ENCODE results near the gene TGM2. TPM values are rescaled to one million over a fixed set of nuclear protein-coding genes. Genes with fewer than 3 reads are reported as not detected.

The TGM2 gene
- total RNA-seq, 1 donor from 2014 or later, result 529 TPM

DNA sequence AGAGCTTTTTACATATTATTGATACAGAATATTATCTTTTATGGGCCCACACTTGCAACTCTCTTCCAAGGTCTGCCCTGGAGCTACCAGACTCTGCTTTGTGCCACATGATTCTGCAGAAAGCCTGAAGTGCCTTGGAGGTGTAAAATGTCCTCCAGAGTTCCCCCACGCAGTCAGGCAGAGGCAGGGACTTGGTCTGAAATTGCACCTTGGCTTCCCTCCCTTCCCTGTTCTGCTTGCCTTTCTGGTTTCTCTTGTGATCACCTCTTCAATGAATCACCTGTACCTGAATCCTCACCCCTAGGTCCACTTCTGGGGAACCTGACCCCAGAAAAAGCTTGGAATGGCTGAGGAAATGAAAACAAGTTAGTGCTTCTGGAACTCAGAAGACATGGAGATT, 43.0 kb upstream of the TGM2 start:
- Histone ChIP-seq H3K27ac (peak overlapping the region in 1 of 2 donors; percentile 26), H3K4me1 (peaks cover 18 to 24% of the 10 kb centered on the region in 2 donors), H3K27me3 (no peaks in the 10 kb centered on the region), H3K36me3 (no peaks in the 10 kb centered on the region), H3K4me3 (no peak overlapping the region), H3K9me3 (no peaks in the 10 kb centered on the region)
- peak in 1 of 2 donors; percentile 43 for DNase-seq (ENCODE audit: low spot score in 2 of 2)
- intact Hi-C loops (cut with DNase I), result no loop called here
- TF ChIP-seq, protein P1, sequence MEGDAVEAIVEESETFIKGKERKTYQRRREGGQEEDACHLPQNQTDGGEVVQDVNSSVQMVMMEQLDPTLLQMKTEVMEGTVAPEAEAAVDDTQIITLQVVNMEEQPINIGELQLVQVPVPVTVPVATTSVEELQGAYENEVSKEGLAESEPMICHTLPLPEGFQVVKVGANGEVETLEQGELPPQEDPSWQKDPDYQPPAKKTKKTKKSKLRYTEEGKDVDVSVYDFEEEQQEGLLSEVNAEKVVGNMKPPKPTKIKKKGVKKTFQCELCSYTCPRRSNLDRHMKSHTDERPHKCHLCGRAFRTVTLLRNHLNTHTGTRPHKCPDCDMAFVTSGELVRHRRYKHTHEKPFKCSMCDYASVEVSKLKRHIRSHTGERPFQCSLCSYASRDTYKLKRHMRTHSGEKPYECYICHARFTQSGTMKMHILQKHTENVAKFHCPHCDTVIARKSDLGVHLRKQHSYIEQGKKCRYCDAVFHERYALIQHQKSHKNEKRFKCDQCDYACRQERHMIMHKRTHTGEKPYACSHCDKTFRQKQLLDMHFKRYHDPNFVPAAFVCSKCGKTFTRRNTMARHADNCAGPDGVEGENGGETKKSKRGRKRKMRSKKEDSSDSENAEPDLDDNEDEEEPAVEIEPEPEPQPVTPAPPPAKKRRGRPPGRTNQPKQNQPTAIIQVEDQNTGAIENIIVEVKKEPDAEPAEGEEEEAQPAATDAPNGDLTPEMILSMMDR (IDR thresholded peaks at IDR 0.05), result no peak

DNA sequence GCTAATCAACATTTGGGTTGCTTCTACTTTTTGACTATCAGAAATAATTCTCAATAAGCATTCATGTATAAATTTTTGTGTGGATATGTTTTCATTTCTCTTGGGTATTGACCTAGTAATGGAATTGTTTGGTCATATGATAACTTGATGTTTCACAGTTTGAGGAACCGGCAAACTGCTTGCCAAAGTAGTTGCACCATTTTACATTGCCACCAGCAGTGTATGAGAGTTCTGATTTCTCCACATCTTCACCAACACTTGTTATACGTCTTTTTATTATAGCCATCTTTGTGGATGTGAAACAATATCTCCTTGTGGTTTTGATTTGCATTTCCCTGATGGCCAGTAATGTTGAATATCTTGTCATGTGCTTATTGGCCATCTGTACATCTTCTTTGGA, 42.6 kb upstream of the TGM2 start:
- Histone ChIP-seq H3K4me1 (peaks cover 18 to 24% of the 10 kb centered on the region in 2 donors), H3K27ac (no peak overlapping the region), H3K36me3 (no peaks in the 10 kb centered on the region), H3K27me3 (no peaks in the 10 kb centered on the region), H3K4me3 (no peak overlapping the region), H3K9me3 (no peaks in the 10 kb centered on the region)
- DNase-seq (ENCODE audit: low spot score in 2 of 2), result peak in 1 of 2 donors; percentile 9
- TF ChIP-seq, protein P1 (IDR thresholded peaks at IDR 0.05), result no peak
- intact Hi-C loops (cut with DNase I), result no loop called here

DNA sequence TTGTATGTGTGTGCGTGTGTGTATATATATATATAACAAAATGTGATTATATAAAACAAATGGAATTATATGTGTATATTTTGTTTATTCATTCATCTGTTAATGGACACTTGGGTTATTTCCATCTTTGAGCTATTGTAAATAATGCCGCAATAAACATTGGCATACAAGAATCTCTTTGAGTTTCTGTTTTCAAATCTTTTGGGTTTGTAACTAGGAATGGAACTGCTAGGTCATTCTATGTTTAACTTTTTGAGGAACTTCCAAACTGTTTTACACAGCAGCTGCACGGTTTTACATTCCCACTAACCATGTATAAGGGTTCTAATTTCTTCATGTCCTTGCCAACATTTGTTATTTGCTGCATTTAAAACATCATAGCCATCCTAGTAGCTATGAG, 39.9 kb upstream of the TGM2 start:
- DNase-seq (ENCODE audit: low spot score in 2 of 2), result no peak
- intact Hi-C loops (cut with DNase I), result no loop called here

DNA sequence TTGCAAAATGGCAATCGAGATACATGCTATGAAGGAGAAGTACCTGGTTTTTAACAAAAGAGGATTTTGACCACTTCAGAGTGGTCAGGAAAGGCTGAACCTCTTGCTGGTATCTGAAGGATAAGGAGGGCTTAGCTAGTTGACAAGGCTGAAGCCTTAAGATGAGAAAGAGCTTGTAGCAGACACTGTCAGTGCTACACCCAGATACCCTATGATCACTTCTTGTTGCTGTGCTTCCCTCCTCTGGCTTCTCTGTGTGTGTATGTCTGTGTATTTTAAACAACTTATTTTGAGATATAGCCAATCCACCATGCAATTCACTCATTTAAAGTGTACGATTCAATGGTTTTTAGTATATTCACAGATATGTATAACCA, 38.9 kb upstream of the TGM2 start:
- no peak for DNase-seq (ENCODE audit: low spot score in 2 of 2)
- intact Hi-C loops (cut with DNase I), result no loop called here
- TF ChIP-seq, protein P1 (IDR thresholded peaks at IDR 0.05), result no peak

More for the DNA sequence above, 39.9 kb upstream of the TGM2 start:
- Histone ChIP-seq H3K27ac (no peak overlapping the region), H3K36me3 (no peaks in the 10 kb centered on the region), H3K4me1 (peaks cover 4 to 11% of the 10 kb centered on the region in 2 donors), H3K4me3 (no peak overlapping the region), H3K27me3 (no peaks in the 10 kb centered on the region), H3K9me3 (no peaks in the 10 kb centered on the region)
- TF ChIP-seq, protein P1 (IDR thresholded peaks at IDR 0.05), result no peak

DNA sequence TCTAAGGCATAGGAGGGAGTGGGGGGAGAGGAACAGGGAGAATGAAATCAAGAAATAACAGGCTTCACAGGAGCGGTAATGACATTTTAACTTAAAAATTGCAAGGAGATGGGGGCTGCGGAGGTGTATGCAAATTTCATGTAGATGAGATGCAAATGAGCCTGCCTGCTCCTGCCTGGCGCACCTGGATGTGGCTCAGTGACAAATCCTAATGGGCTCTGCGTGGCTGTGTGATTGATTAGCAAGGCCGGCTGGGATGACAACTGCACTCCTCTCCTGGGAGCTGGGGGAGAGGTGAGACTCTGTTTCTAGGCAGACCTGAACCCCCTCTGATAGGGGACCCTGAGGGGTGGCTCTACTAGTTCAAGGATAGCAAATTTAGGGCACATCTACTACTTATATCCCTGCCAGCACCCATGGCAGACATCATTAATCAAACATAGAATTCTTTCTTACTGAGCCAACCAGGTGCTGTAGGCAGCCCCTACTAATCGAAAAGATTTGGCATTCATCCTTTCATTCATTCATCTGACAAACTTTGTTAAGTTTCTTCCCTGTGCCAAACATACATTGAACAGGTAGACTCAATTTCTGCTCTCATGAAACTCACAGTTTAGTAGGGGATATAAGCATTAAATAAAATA, 38.4 kb upstream of the TGM2 start:
- TF ChIP-seq, protein P1 (IDR thresholded peaks at IDR 0.05), result no peak
- no peak for DNase-seq (ENCODE audit: low spot score in 2 of 2)
- intact Hi-C loops (cut with DNase I), result no loop called here
- peaks cover 0 to 1% of the 10 kb centered on the region in 2 donors for H3K4me1 ChIP-seq
- H3K27ac ChIP-seq, result no peak overlapping the region
- no peaks in the 10 kb centered on the region for H3K9me3 ChIP-seq
- no peak overlapping the region for H3K4me3 ChIP-seq
- no peaks in the 10 kb centered on the region for H3K36me3 ChIP-seq
- no peaks in the 10 kb centered on the region for H3K27me3 ChIP-seq

More for the DNA sequence above, 38.9 kb upstream of the TGM2 start:
- Histone ChIP-seq H3K4me1 (peaks cover under 1 to 4% of the 10 kb centered on the region in 2 donors), H3K27me3 (no peaks in the 10 kb centered on the region), H3K27ac (no peak overlapping the region), H3K4me3 (no peak overlapping the region), H3K36me3 (no peaks in the 10 kb centered on the region), H3K9me3 (no peaks in the 10 kb centered on the region)

DNA sequence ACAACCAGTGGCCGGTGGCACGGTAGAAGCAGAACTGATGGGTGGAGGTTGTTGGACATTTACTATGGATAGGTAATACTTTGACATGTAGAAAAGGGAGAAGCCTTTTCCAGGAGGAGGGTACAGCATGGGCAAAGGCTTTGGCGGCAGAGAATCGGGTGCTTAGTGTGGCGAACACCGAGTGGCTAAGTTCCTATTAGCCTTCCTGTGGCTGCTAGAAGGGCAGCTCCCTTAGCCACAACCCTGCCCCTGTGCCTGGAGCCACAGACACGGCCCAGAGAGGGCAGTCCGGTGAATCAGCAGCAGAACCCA, 37.9 kb upstream of the TGM2 start:
- H3K27ac ChIP-seq, result no peak overlapping the region
- H3K36me3 ChIP-seq, result no peaks in the 10 kb centered on the region
- TF ChIP-seq, protein P1 (IDR thresholded peaks at IDR 0.05), result no peak
- H3K4me3 ChIP-seq, result no peak overlapping the region
- H3K9me3 ChIP-seq, result no peaks in the 10 kb centered on the region
- intact Hi-C loops (cut with DNase I), result no loop called here
- DNase-seq (ENCODE audit: low spot score in 2 of 2), result no peak
- H3K4me1 ChIP-seq, result no peaks in the 10 kb centered on the region
- H3K27me3 ChIP-seq, result no peaks in the 10 kb centered on the region

Measured in ascending aorta (tissue), 2 donors.